Nephron progenitor cell (in vitro differentiated cells): Measurements from ENCODE around the gene SLC6A12.

Experiments
- DNase-seq: peaks from one replicate; pipeline ENCODE4 v3.0.0; 2021
- H3K27ac Mint-ChIP-seq: 2 replicates; pipeline ENCODE4 v1.8.0; 2021; ENCODE audit warnings: mild to moderate bottlenecking, moderate library complexity, mixed read lengths
- H3K27me3 Mint-ChIP-seq: 2 replicates; pipeline ENCODE4 v1.8.0; 2021; ENCODE audit warnings: mild to moderate bottlenecking, low read depth, mixed read lengths; ENCODE audit not compliant: poor library complexity
- H3K36me3 Mint-ChIP-seq: 2 replicates; pipeline ENCODE4 v1.8.0; 2021; ENCODE audit warnings: low read depth, mixed read lengths
- H3K4me1 Mint-ChIP-seq: 2 replicates; pipeline ENCODE4 v1.8.0; 2021; ENCODE audit warnings: mixed read lengths
- H3K4me3 Mint-ChIP-seq: 2 replicates; pipeline ENCODE4 v1.8.0; 2021; ENCODE audit warnings: mild to moderate bottlenecking, moderate library complexity, mixed read lengths
- H3K9me3 Mint-ChIP-seq: 2 replicates; pipeline ENCODE4 v1.8.0; 2021; ENCODE audit warnings: mild to moderate bottlenecking, moderate library complexity, mixed read lengths
- CTCF ChIP-seq: fragments of 200-600 bp; sonication (generic); IDR thresholded peaks from 2 replicates; pipeline ENCODE4 v1.5.0; 2021; ENCODE audit warnings: antibody characterized with exemption

The SLC6A12 gene

GRCh38 chr12:197911-198695 is 15.9 kb downstream of the SLC6A12 start:
- Mint-ChIP-seq H3K4me1 (peaks cover 45% of the 10 kb centered on the region), H3K27me3 (peaks cover 83% of the 10 kb centered on the region), H3K36me3 (no peaks in the 10 kb centered on the region), H3K4me3 (no peak overlapping the region), H3K9me3 (peaks cover 7% of the 10 kb centered on the region), H3K27ac (no peak overlapping the region)
- TF ChIP-seq CTCF: no peak
- no peak for DNase-seq

GRCh38 chr12:197347-197746 is 16.6 kb downstream of the SLC6A12 start:
- no peaks in the 10 kb centered on the region for H3K36me3 Mint-ChIP-seq
- DNase-seq: no peak
- no peak for TF ChIP-seq CTCF
- no peak overlapping the region for H3K4me3 Mint-ChIP-seq
- H3K9me3 Mint-ChIP-seq: peaks cover 3% of the 10 kb centered on the region
- peaks cover 47% of the 10 kb centered on the region for H3K4me1 Mint-ChIP-seq
- H3K27ac Mint-ChIP-seq: no peak overlapping the region
- H3K27me3 Mint-ChIP-seq: peaks cover 78% of the 10 kb centered on the region

- DNase-seq: no peak
- Mint-ChIP-seq H3K9me3 (peaks cover 3% of the 10 kb centered on the region), H3K4me1 (peaks cover 44% of the 10 kb centered on the region), H3K36me3 (no peaks in the 10 kb centered on the region), H3K27ac (no peak overlapping the region), H3K4me3 (no peak overlapping the region), H3K27me3 (peaks cover 76% of the 10 kb centered on the region)
- no peak for TF ChIP-seq CTCF
These were observed 17.5 kb downstream of the SLC6A12 start for GRCh38 chr12:196436-196835.

- no peak for DNase-seq
- Mint-ChIP-seq H3K27me3 (peaks cover 76% of the 10 kb centered on the region), H3K9me3 (peaks cover 3% of the 10 kb centered on the region)
These were observed 18.0 kb downstream of the SLC6A12 start for GRCh38 chr12:195951-196350.

GRCh38 chr12:195156-195555 is 18.8 kb downstream of the SLC6A12 start:
- Mint-ChIP-seq H3K27ac (no peak overlapping the region), H3K4me1 (peaks cover 34% of the 10 kb centered on the region), H3K27me3 (peaks cover 73% of the 10 kb centered on the region), H3K9me3 (peaks cover 3% of the 10 kb centered on the region), H3K36me3 (no peaks in the 10 kb centered on the region), H3K4me3 (no peak overlapping the region)
- DNase-seq: no peak
- no peak for TF ChIP-seq CTCF

More at GRCh38 chr12:195951-196350, 18.0 kb downstream of the SLC6A12 start:
- peaks cover 41% of the 10 kb centered on the region for H3K4me1 Mint-ChIP-seq
- no peak overlapping the region for H3K27ac Mint-ChIP-seq
- no peak for TF ChIP-seq CTCF
- H3K4me3 Mint-ChIP-seq: no peak overlapping the region
- no peaks in the 10 kb centered on the region for H3K36me3 Mint-ChIP-seq

GRCh38 chr12:194276-194675 is 19.7 kb downstream of the SLC6A12 start:
- Mint-ChIP-seq H3K4me3 (no peak overlapping the region), H3K4me1 (peaks cover 35% of the 10 kb centered on the region), H3K27ac (no peak overlapping the region), H3K36me3 (no peaks in the 10 kb centered on the region), H3K27me3 (peaks cover 73% of the 10 kb centered on the region), H3K9me3 (peaks cover 3% of the 10 kb centered on the region)
- no peak for DNase-seq
- TF ChIP-seq CTCF: no peak
